H9 (cell line): ENCODE data around the gene BOLA3. TPM values are rescaled to one million over a fixed set of nuclear protein-coding genes. Genes with fewer than 3 reads are reported as not detected.

Experiments used
- DNase-seq: peaks from one replicate; pipeline ENCODE4 v3.0.0-alpha.2; 2017
- H2AFZ ChIP-seq: one replicate; pipeline ENCODE4 v1.6.1; 2013; ENCODE audit warnings: mild to moderate bottlenecking, low read length, control low read depth, moderate library complexity
- H2AK5ac ChIP-seq: 2 replicates; pipeline ENCODE4 v1.6.1; 2013; ENCODE audit warnings: low read length, control low read depth, mixed read lengths; ENCODE audit not compliant: insufficient read length
- H2BK120ac ChIP-seq: one replicate; pipeline ENCODE4 v1.6.1; 2013; ENCODE audit warnings: low read depth, mild to moderate bottlenecking, low read length, control low read depth, inconsistent platforms; ENCODE audit not compliant: poor library complexity, severe bottlenecking
- H2BK12ac ChIP-seq: 2 replicates; pipeline ENCODE4 v1.6.1; 2013; ENCODE audit warnings: low read length, control low read depth, mixed read lengths, low read depth; ENCODE audit not compliant: insufficient read length
- H2BK15ac ChIP-seq: 2 replicates; pipeline ENCODE4 v1.6.1; 2013; ENCODE audit warnings: low read depth, low read length, control low read depth
- H2BK20ac ChIP-seq: one replicate; pipeline ENCODE4 v1.6.1; 2013; ENCODE audit warnings: low read depth, mild to moderate bottlenecking, low read length, control low read depth, inconsistent platforms; ENCODE audit not compliant: poor library complexity, severe bottlenecking
- H2BK5ac ChIP-seq: 2 replicates; pipeline ENCODE4 v1.6.1; 2013; ENCODE audit warnings: low read length, control low read depth, mixed read lengths; ENCODE audit not compliant: insufficient read length
- H3K14ac ChIP-seq: 2 replicates; pipeline ENCODE4 v1.6.1; 2013; ENCODE audit warnings: low read length, control low read depth; ENCODE audit not compliant: insufficient read depth
- H3K18ac ChIP-seq: 2 replicates; pipeline ENCODE4 v1.6.1; 2013; ENCODE audit warnings: low read depth, mild to moderate bottlenecking, mixed read lengths, low read length, control low read depth; ENCODE audit not compliant: insufficient read length
- H3K23ac ChIP-seq: 2 replicates; pipeline ENCODE4 v1.6.1; 2013; ENCODE audit warnings: low read length, control low read depth, mixed read lengths, low read depth; ENCODE audit not compliant: insufficient read length
- H3K23me2 ChIP-seq: 2 replicates; pipeline ENCODE4 v1.6.1; 2013; ENCODE audit warnings: low read depth, mild to moderate bottlenecking, mixed read lengths, low read length, control low read depth; ENCODE audit not compliant: insufficient read length, poor library complexity, severe bottlenecking
- H3K27ac ChIP-seq: 2 replicates; pipeline ENCODE4 v1.5.1; 2013; ENCODE audit warnings: low read length, control low read depth, mixed read lengths, low read depth; ENCODE audit not compliant: insufficient read length
- H3K27me3 ChIP-seq: 2 replicates; pipeline ENCODE4 v1.6.1; 2013; ENCODE audit warnings: low read length, control low read depth, inconsistent platforms; ENCODE audit not compliant: insufficient read depth
- H3K4ac ChIP-seq: 2 replicates; pipeline ENCODE4 v1.6.1; 2013; ENCODE audit warnings: low read depth, mild to moderate bottlenecking, control low read depth, inconsistent platforms, low read length, moderate library complexity
- H3K4me1 ChIP-seq: 2 replicates; pipeline ENCODE4 v1.6.1; 2013; ENCODE audit warnings: low read length, control low read depth, inconsistent platforms; ENCODE audit not compliant: insufficient read depth
- H3K4me2 ChIP-seq: 2 replicates; pipeline ENCODE4 v1.6.1; 2013; ENCODE audit warnings: low read length, control low read depth, mixed read lengths; ENCODE audit not compliant: insufficient read length, insufficient read depth
- H3K56ac ChIP-seq: 2 replicates; pipeline ENCODE4 v1.6.1; 2013; ENCODE audit warnings: low read depth, mild to moderate bottlenecking, mixed read lengths, low read length, control low read depth; ENCODE audit not compliant: insufficient read length
- H3K79me1 ChIP-seq: 2 replicates; pipeline ENCODE4 v1.6.1; 2013; ENCODE audit warnings: low read depth, mild to moderate bottlenecking, moderate library complexity, low read length, control low read depth, inconsistent platforms; ENCODE audit not compliant: insufficient read depth, poor library complexity, severe bottlenecking
- H3K79me2 ChIP-seq: 2 replicates; pipeline ENCODE4 v1.6.1; 2013; ENCODE audit warnings: low read length, control low read depth, inconsistent platforms; ENCODE audit not compliant: insufficient read depth
- H3K9ac ChIP-seq: 2 replicates; pipeline ENCODE4 v1.6.1; 2013; ENCODE audit warnings: low read length, control low read depth, mixed read lengths; ENCODE audit not compliant: insufficient read length; ENCODE audit errors: extremely low read depth
- H3K9me3 ChIP-seq: one replicate; pipeline ENCODE4 v1.6.1; 2013; ENCODE audit warnings: low read depth, low read length, inconsistent platforms; ENCODE audit not compliant: control insufficient read depth
- H3T11ph ChIP-seq: one replicate; pipeline ENCODE4 v1.6.1; 2013; ENCODE audit warnings: mild to moderate bottlenecking, low read length, control low read depth, inconsistent platforms
- H4K20me1 ChIP-seq: one replicate; pipeline ENCODE4 v1.6.1; 2013; ENCODE audit not compliant: control insufficient read depth, insufficient read length, insufficient read depth
- H4K5ac ChIP-seq: 2 replicates; pipeline ENCODE4 v1.6.1; 2013; ENCODE audit warnings: low read depth, mild to moderate bottlenecking, mixed read lengths, low read length, control low read depth; ENCODE audit not compliant: insufficient read length
- H4K8ac ChIP-seq: replicated peaks from 2 replicates; pipeline ENCODE4 v1.6.1; 2013; ENCODE audit warnings: low read length, control low read depth, mixed read lengths, low read depth; ENCODE audit not compliant: insufficient read length
- H4K91ac ChIP-seq: 2 replicates; pipeline ENCODE4 v1.6.1; 2013; ENCODE audit warnings: low read depth, mild to moderate bottlenecking, moderate library complexity, mixed read lengths, low read length, control low read depth; ENCODE audit not compliant: insufficient read length
- H3K27ac Mint-ChIP-seq, 3 experiments: 2 replicates in 2 of 3; 3 replicates in 1 of 3; pipeline ENCODE4 v1.8.0; 2020 to 2021; ENCODE audit warnings: mixed read lengths in 3 of 3, mild to moderate bottlenecking in 1 of 3, moderate library complexity in 1 of 3
- H3K27me3 Mint-ChIP-seq: 2 replicates; pipeline ENCODE4 v1.8.0; 2021; ENCODE audit warnings: low read depth, mild to moderate bottlenecking, moderate library complexity, mixed read lengths
- H3K36me3 Mint-ChIP-seq, 3 experiments: 2 replicates in 2 of 3; 3 replicates in 1 of 3; pipeline ENCODE4 v1.8.0; 2020 to 2021; ENCODE audit warnings: low read depth in 3 of 3, mixed read lengths in 3 of 3; ENCODE audit not compliant: insufficient read depth in 1 of 3
- H3K4me1 Mint-ChIP-seq, 2 experiments: 2 replicates each; pipeline ENCODE4 v1.8.0; 2020; ENCODE audit warnings: mixed read lengths in 2 of 2
- H3K4me3 Mint-ChIP-seq, 2 experiments: 2 replicates in 1 of 2; 3 replicates in 1 of 2; pipeline ENCODE4 v1.8.0; 2020 to 2021; ENCODE audit warnings: mild to moderate bottlenecking in 2 of 2, mixed read lengths in 2 of 2, moderate library complexity in 1 of 2
- H3K9me3 Mint-ChIP-seq, 2 experiments: 2 replicates in 1 of 2; 3 replicates in 1 of 2; pipeline ENCODE4 v1.8.0; 2020; ENCODE audit warnings: mild to moderate bottlenecking in 2 of 2, mixed read lengths in 2 of 2, moderate library complexity in 1 of 2
- WGBS: extraction: QIAGEN DNeasy Blood & Tissue Kit; methylation state at CpG from one replicate; pipeline ENCODE4 v1.1.7; 2013; ENCODE audit warnings: missing lambda C conversion rate, low lambda C conversion rate, mixed read lengths; ENCODE audit not compliant: insufficient read length; ENCODE audit errors: extremely low coverage; 5-methylcytosine and 5-hydroxymethylcytosine counted together
- total RNA-seq: library from RNA; stranded (reverse); gene quantifications from 2 replicates; pipeline ENCODE4 v1.2.1, GENCODE V29; 2021
- TF ChIP-seq, protein P1 (sequence below): fragments of 200-600 bp; sonication (generic); conservative IDR thresholded peaks from 3 replicates; pipeline ENCODE4 v1.8.0; 2021; ENCODE audit warnings: antibody characterized with exemption, mild to moderate bottlenecking

BOLA3 gene
- total RNA-seq, 1 experiment from 2014 or later = 45.0 TPM

GRCh38 chr2:74091391-74091790, 56.3 kb downstream of the BOLA3 start:
- H3K9me3 ChIP-seq = no peaks in the 10 kb centered on the region
- H2AK5ac ChIP-seq = no peak overlapping the region
- WGBS = no CpG with 5 or more reads among the region's 3 CpGs
- Mint-ChIP-seq H3K4me1 (peaks cover 7 to 13% of the 10 kb centered on the region in 2 experiments), H3K36me3 (peaks cover 11 to 60% (median 57%) of the 10 kb centered on the region in 3 experiments; a peak in 6 of 7 replicates), H3K27ac (peak overlapping the region in 1 of 3 experiments; percentile 51; a peak in 2 of 7 replicates), H3K4me3 (no peak overlapping the region), H3K27me3 (no peaks in the 10 kb centered on the region), H3K9me3 (no peaks in the 10 kb centered on the region; a peak in 1 of 5 replicates)
- H4K91ac ChIP-seq = no peak overlapping the region
- H3K4me1 ChIP-seq = no peaks in the 10 kb centered on the region
- H3K79me2 ChIP-seq = no peaks in the 10 kb centered on the region
- no peak overlapping the region for H2BK120ac ChIP-seq
- no peaks in the 10 kb centered on the region for H3K79me1 ChIP-seq
- TF ChIP-seq, protein P1, sequence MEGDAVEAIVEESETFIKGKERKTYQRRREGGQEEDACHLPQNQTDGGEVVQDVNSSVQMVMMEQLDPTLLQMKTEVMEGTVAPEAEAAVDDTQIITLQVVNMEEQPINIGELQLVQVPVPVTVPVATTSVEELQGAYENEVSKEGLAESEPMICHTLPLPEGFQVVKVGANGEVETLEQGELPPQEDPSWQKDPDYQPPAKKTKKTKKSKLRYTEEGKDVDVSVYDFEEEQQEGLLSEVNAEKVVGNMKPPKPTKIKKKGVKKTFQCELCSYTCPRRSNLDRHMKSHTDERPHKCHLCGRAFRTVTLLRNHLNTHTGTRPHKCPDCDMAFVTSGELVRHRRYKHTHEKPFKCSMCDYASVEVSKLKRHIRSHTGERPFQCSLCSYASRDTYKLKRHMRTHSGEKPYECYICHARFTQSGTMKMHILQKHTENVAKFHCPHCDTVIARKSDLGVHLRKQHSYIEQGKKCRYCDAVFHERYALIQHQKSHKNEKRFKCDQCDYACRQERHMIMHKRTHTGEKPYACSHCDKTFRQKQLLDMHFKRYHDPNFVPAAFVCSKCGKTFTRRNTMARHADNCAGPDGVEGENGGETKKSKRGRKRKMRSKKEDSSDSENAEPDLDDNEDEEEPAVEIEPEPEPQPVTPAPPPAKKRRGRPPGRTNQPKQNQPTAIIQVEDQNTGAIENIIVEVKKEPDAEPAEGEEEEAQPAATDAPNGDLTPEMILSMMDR = no peak
- H3K9ac ChIP-seq = no peak overlapping the region
- no peaks in the 10 kb centered on the region for H3K23me2 ChIP-seq
- no peak overlapping the region for H2BK15ac ChIP-seq
- no peak overlapping the region for H2AFZ ChIP-seq
- H3K18ac ChIP-seq = no peak overlapping the region
- H2BK20ac ChIP-seq = no peak overlapping the region
- no peak for DNase-seq
- H3K56ac ChIP-seq = no peak overlapping the region
- H3K14ac ChIP-seq = no peak overlapping the region
- no peak overlapping the region for H3K4me2 ChIP-seq
- H3K27me3 ChIP-seq = no peaks in the 10 kb centered on the region
- H3K27ac ChIP-seq = no peak overlapping the region
- H3K4ac ChIP-seq = no peak overlapping the region
- no peaks in the 10 kb centered on the region for H4K20me1 ChIP-seq
- H3K23ac ChIP-seq = no peak overlapping the region
- H2BK12ac ChIP-seq = no peak overlapping the region
- H4K5ac ChIP-seq = no peak overlapping the region
- no peak overlapping the region for H2BK5ac ChIP-seq
- no peak overlapping the region for H3T11ph ChIP-seq
- no peak overlapping the region for H4K8ac ChIP-seq
